ENCODE results near the gene SGMS1. TPM values are rescaled to one million over a fixed set of nuclear protein-coding genes. Genes with fewer than 3 reads are reported as not detected.

SGMS1 gene
- total RNA-seq, 3 donors from 2014 or later = 66.5 to 114 (median 80.1) TPM

DNA sequence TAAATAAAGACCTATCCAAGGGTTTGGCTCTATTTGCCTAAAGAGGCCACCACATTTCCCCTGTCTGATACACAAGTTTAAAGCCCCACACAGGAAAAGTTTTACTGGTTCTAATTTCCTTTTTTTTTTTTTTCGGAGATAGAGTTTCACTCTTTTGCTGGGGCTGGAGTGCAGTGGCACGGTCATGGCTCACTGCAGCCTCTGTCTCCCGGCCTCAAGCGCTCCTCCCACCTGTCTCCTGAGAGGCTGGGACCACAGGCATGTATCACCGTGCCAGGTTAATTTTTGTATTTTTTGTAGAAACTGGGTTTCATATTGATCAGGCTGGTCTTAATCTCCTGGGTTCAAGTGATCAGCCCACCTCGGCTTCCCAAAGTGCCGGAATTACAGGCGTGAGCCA lies 319.1 kb downstream of the SGMS1 start:
- no peak for DNase-seq (ENCODE audit: low spot score in 2 of 2)
- Histone ChIP-seq H3K4me1 (no peaks in the 10 kb centered on the region), H3K4me3 (no peak overlapping the region), H3K27me3 (no peaks in the 10 kb centered on the region), H3K27ac (no peak overlapping the region), H3K36me3 (no peaks in the 10 kb centered on the region), H3K9me3 (peaks cover 0 to 4% of the 10 kb centered on the region in 2 donors)
- TF ChIP-seq, protein P1, sequence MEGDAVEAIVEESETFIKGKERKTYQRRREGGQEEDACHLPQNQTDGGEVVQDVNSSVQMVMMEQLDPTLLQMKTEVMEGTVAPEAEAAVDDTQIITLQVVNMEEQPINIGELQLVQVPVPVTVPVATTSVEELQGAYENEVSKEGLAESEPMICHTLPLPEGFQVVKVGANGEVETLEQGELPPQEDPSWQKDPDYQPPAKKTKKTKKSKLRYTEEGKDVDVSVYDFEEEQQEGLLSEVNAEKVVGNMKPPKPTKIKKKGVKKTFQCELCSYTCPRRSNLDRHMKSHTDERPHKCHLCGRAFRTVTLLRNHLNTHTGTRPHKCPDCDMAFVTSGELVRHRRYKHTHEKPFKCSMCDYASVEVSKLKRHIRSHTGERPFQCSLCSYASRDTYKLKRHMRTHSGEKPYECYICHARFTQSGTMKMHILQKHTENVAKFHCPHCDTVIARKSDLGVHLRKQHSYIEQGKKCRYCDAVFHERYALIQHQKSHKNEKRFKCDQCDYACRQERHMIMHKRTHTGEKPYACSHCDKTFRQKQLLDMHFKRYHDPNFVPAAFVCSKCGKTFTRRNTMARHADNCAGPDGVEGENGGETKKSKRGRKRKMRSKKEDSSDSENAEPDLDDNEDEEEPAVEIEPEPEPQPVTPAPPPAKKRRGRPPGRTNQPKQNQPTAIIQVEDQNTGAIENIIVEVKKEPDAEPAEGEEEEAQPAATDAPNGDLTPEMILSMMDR (IDR thresholded peaks at IDR 0.05) = no peak
- TF ChIP-seq POLR2AphosphoS5 (IDR thresholded peaks at IDR 0.05) = no peak
- TF ChIP-seq POLR2A (IDR thresholded peaks at IDR 0.05) = no peak
- intact Hi-C loops (cut with DNase I; ENCODE audit: low total_unique reads) = no loop called here

DNA sequence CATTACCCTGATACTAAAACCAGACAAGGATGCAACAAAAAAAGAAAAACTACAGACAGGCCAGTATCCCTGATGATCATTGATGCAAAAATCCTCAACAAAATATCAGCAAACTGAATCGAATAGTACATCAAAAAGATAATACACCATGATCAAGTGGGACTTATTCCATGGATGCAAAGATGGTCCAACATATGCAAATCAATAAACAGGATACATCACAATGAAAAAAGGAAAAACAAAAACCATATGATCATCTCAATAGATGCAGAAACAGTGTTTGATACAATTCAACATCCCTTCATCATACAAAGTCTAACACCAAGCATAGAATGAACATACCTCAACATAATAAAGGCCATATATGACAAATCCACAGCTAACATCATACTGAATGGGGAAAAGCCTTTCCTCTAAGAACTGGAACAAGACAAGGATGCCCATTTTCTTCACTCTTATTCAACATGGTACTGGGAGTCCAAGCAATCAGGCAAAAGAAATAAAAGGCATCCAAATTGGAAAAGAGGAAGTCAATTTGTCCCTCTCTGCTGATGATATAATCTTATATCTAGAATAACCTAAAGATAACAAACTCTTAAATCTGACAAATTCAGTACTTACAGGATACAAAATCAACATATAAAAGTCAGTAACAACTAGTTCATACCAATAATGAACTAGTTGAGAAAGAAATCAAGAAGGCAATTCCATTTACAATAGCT lies 323.6 kb downstream of the SGMS1 start:
- intact Hi-C loops (cut with DNase I; ENCODE audit: low total_unique reads) = no loop called here
- H3K9me3 ChIP-seq = peaks cover 4 to 5% of the 10 kb centered on the region in 2 donors

GRCh38 chr10:50295367-50295766 lies 328.4 kb downstream of the SGMS1 start:
- Histone ChIP-seq H3K36me3 (no peaks in the 10 kb centered on the region), H3K4me3 (no peak overlapping the region), H3K4me1 (no peaks in the 10 kb centered on the region), H3K27me3 (no peaks in the 10 kb centered on the region), H3K27ac (no peak overlapping the region), H3K9me3 (peaks cover 4 to 5% of the 10 kb centered on the region in 2 donors)
- DNase-seq (ENCODE audit: low spot score in 2 of 2) = no peak
- no peak for TF ChIP-seq POLR2A (IDR thresholded peaks at IDR 0.05)
- TF ChIP-seq POLR2AphosphoS5 (IDR thresholded peaks at IDR 0.05) = no peak
- TF ChIP-seq, protein P1 (IDR thresholded peaks at IDR 0.05) = no peak
- intact Hi-C loops (cut with DNase I; ENCODE audit: low total_unique reads) = no loop called here

More for the DNA sequence above, 323.6 kb downstream of the SGMS1 start:
- H3K4me1 ChIP-seq = no peaks in the 10 kb centered on the region
- no peak overlapping the region for H3K27ac ChIP-seq
- no peak overlapping the region for H3K4me3 ChIP-seq
- TF ChIP-seq, protein P1 (IDR thresholded peaks at IDR 0.05) = no peak
- no peak for TF ChIP-seq POLR2AphosphoS5 (IDR thresholded peaks at IDR 0.05)
- TF ChIP-seq POLR2A (IDR thresholded peaks at IDR 0.05) = no peak
- DNase-seq (ENCODE audit: low spot score in 2 of 2) = no peak
- no peaks in the 10 kb centered on the region for H3K36me3 ChIP-seq
- no peaks in the 10 kb centered on the region for H3K27me3 ChIP-seq

- intact Hi-C loops (cut with DNase I; ENCODE audit: low total_unique reads) = no loop called here
- Histone ChIP-seq H3K36me3 (no peaks in the 10 kb centered on the region), H3K27ac (no peak overlapping the region), H3K27me3 (no peaks in the 10 kb centered on the region), H3K9me3 (peaks cover under 1 to 4% of the 10 kb centered on the region in 2 donors), H3K4me1 (no peaks in the 10 kb centered on the region), H3K4me3 (no peak overlapping the region)
- DNase-seq (ENCODE audit: low spot score in 2 of 2) = no peak
- no peak for TF ChIP-seq POLR2A (IDR thresholded peaks at IDR 0.05)
- TF ChIP-seq, protein P1 (IDR thresholded peaks at IDR 0.05) = no peak
- no peak for TF ChIP-seq POLR2AphosphoS5 (IDR thresholded peaks at IDR 0.05)
Measured at GRCh38 chr10:50294582-50294981, 329.2 kb downstream of the SGMS1 start.

- peaks cover 0 to 4% of the 10 kb centered on the region in 2 donors for H3K9me3 ChIP-seq
- H3K36me3 ChIP-seq = no peaks in the 10 kb centered on the region
- no peaks in the 10 kb centered on the region for H3K4me1 ChIP-seq
- H3K27me3 ChIP-seq = no peaks in the 10 kb centered on the region
- DNase-seq (ENCODE audit: low spot score in 2 of 2) = no peak
- no peak overlapping the region for H3K4me3 ChIP-seq
- TF ChIP-seq POLR2AphosphoS5 (IDR thresholded peaks at IDR 0.05) (no peak), POLR2A (IDR thresholded peaks at IDR 0.05) (no peak)
- TF ChIP-seq, protein P1 (IDR thresholded peaks at IDR 0.05) = no peak
- no peak overlapping the region for H3K27ac ChIP-seq
- intact Hi-C loops (cut with DNase I; ENCODE audit: low total_unique reads) = no loop called here
Measured at GRCh38 chr10:50293513-50294313, 330.0 kb downstream of the SGMS1 start.

All from breast epithelium (tissue), 4 donors.